Renal pelvis (tissue), 12 donors: ENCODE measurements around the gene APPBP2. TPM values are rescaled to one million over a fixed set of nuclear protein-coding genes. Genes with fewer than 3 reads are reported as not detected.
"Not testable (repeated sequence)": the region's sequence is repeated elsewhere in the genome, so short reads cannot be mapped to it uniquely, and the experiment has no call there.

Experiments
- DNase-seq: peaks from one replicate; pipeline ENCODE4 v3.0.0-alpha.2; 2013
- long read RNA-seq, 16 experiments: transcript quantifications; one replicate each; lab custom pipeline, GENCODE V29; 2026
- polyA plus RNA-seq, 3 donors: library from polyadenylated mRNA; unstranded; fragments of 120-200 nt; gene quantifications; one replicate each; pipeline ENCODE4 v1.2.1, GENCODE V29; 2013; ENCODE audit not compliant: insufficient read length in 3 of 3

The APPBP2 gene, protein sequence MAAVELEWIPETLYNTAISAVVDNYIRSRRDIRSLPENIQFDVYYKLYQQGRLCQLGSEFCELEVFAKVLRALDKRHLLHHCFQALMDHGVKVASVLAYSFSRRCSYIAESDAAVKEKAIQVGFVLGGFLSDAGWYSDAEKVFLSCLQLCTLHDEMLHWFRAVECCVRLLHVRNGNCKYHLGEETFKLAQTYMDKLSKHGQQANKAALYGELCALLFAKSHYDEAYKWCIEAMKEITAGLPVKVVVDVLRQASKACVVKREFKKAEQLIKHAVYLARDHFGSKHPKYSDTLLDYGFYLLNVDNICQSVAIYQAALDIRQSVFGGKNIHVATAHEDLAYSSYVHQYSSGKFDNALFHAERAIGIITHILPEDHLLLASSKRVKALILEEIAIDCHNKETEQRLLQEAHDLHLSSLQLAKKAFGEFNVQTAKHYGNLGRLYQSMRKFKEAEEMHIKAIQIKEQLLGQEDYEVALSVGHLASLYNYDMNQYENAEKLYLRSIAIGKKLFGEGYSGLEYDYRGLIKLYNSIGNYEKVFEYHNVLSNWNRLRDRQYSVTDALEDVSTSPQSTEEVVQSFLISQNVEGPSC
- 10 to 100 TPM; 45.0 to 57.4 (median 53.1) TPM for polyA plus RNA-seq
- long read RNA-seq, donor 1, full-length matches to known transcripts = 7 of 7 reads
- long read RNA-seq, donor 1, partial matches to known transcripts = 0 of 7 reads
- long read RNA-seq, donor 1, other reads (novel, unspliced or antisense) = 0 of 7 reads
- long read RNA-seq, donor 2, full-length matches to known transcripts = 7 of 7 reads
- long read RNA-seq, donor 2, partial matches to known transcripts = 0 of 7 reads
- long read RNA-seq, donor 2, other reads (novel, unspliced or antisense) = 0 of 7 reads
- long read RNA-seq, donor 3, full-length matches to known transcripts = 3 of 3 reads
- long read RNA-seq, donor 3, partial matches to known transcripts = 0 of 3 reads
- long read RNA-seq, donor 3, other reads (novel, unspliced or antisense) = 0 of 3 reads
- long read RNA-seq, donor 4, full-length matches to known transcripts = 8 of 8 reads
- long read RNA-seq, donor 4, partial matches to known transcripts = 0 of 8 reads
- long read RNA-seq, donor 4, other reads (novel, unspliced or antisense) = 0 of 8 reads
- long read RNA-seq, donor 5, full-length matches to known transcripts = 6 of 6 reads
- long read RNA-seq, donor 5, partial matches to known transcripts = 0 of 6 reads
- long read RNA-seq, donor 5, other reads (novel, unspliced or antisense) = 0 of 6 reads
- long read RNA-seq, donor 6, full-length matches to known transcripts = 3 of 3 reads
- long read RNA-seq, donor 6, partial matches to known transcripts = 0 of 3 reads
- long read RNA-seq, donor 6, other reads (novel, unspliced or antisense) = 0 of 3 reads
- long read RNA-seq, donor 7, full-length matches to known transcripts = 14 of 14 reads
- long read RNA-seq, donor 7, partial matches to known transcripts = 0 of 14 reads
- long read RNA-seq, donor 7, other reads (novel, unspliced or antisense) = 0 of 14 reads
- long read RNA-seq, donor 8, full-length matches to known transcripts = 5 of 10 reads
- long read RNA-seq, donor 8, partial matches to known transcripts = 5 of 10 reads
- long read RNA-seq, donor 8, other reads (novel, unspliced or antisense) = 0 of 10 reads
- long read RNA-seq, donor 9, full-length matches to known transcripts = 8 of 8 reads
- long read RNA-seq, donor 9, partial matches to known transcripts = 0 of 8 reads
- long read RNA-seq, donor 9, other reads (novel, unspliced or antisense) = 0 of 8 reads
- long read RNA-seq, donor 10, full-length matches to known transcripts = 4 of 9 reads
- long read RNA-seq, donor 10, partial matches to known transcripts = 5 of 9 reads
- long read RNA-seq, donor 10, other reads (novel, unspliced or antisense) = 0 of 9 reads
- long read RNA-seq, donor 11, full-length matches to known transcripts = 5 of 5 reads
- long read RNA-seq, donor 11, partial matches to known transcripts = 0 of 5 reads
- long read RNA-seq, donor 11, other reads (novel, unspliced or antisense) = 0 of 5 reads
- long read RNA-seq, donor 12, full-length matches to known transcripts = 14 of 14 reads
- long read RNA-seq, donor 12, partial matches to known transcripts = 0 of 14 reads
- long read RNA-seq, donor 12, other reads (novel, unspliced or antisense) = 0 of 14 reads
- long read RNA-seq, donor 13, full-length matches to known transcripts = 4 of 4 reads
- long read RNA-seq, donor 13, partial matches to known transcripts = 0 of 4 reads
- long read RNA-seq, donor 13, other reads (novel, unspliced or antisense) = 0 of 4 reads
- long read RNA-seq, donor 14 = 0 reads
- long read RNA-seq, donor 15 = 0 reads
- long read RNA-seq, donor 16, full-length matches to known transcripts = 10 of 10 reads
- long read RNA-seq, donor 16, partial matches to known transcripts = 0 of 10 reads
- long read RNA-seq, donor 16, other reads (novel, unspliced or antisense) = 0 of 10 reads

GRCh38 chr17:60525685-60526514, at the start of gene APPBP2:
Gene APPBP2, minus strand, starts transcription at chr17:60526242. Its CDS starts 311 bp downstream, at chr17:60525931.
- peak; percentile 92 for DNase-seq

DNA sequence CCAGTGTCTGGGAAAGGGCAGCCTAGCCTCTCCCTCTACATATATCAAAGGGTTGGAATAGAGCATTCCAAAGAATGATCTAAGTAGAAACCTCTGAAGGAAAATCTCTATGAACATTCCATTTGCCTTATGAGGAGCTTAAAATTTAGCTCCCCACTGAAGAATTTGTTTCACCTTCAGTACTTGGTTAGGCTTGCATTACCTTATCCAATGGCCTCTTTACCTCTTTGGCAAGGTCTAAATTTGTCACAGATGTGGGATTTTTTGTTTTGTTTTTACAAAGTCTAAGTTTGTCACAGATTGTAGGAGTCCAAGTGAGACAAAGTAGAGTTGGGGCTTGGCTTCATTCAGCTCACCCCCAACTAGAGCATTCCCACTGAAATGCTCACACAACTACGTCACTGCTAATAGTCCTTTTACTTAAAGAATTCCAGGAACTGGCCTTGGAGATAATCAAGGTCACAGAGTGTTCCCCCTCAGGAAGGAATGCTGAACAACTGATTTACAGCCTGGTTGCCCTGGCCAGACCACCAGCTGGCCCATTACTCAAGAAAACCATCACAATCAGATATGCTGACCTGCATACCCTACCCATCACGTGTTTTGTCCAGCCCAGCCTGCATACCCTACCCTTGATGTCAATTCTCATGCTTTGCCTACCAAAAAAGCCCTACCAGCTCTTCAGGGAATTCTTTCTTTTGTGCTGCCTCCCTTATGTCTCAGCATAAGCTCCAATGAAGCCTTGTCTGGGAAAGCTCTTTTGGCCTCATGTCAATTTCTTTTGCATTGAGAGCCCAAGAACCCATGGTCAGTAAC, 47.4 kb upstream of the APPBP2 start:
- no peak for DNase-seq

- DNase-seq = no peak
Measured at GRCh38 chr17:60565233-60565632, 39.2 kb upstream of the APPBP2 start.

DNA sequence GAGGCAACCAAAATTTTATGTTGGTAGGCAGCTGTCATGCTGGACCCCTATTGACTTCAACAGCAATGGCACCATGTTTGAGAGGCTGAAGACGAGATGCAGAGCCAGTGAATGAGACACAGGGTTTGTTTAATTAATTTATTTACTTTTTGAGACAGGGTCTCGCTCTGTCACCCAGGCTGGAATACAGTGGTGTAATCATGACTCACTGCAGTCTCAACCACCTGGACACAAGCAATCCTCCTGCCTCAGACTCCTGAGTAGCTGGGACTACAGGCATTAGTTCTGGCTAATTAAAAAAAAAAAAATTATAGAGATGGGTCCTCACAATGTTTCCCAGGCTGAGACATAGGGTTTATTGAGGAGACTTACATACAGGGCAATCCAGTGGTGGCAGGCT, 37.7 kb upstream of the APPBP2 start:
- DNase-seq = no peak

- DNase-seq = no peak
Measured at GRCh38 chr17:60562421-60562820, 36.4 kb upstream of the APPBP2 start.

DNA sequence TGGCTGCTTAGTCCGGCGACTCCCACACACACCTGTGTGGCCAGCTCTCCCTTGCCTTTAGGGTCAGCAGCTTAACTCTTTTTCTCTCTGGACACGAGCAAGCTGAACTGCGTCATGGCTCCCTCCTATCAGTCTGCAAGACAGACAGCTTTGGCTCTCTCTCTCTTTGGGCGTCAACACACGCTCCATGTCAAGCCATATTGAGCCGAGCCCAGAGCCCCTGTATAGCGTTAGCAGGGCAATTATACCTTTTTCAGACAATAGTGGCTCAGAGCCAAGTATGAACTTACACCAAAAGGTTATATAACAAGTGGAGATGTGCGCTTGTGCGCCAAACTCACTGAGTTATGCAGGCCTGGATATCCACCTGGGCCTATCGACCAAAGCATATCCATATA, 34.8 kb upstream of the APPBP2 start:
- no peak for DNase-seq

- DNase-seq = no peak
Measured at GRCh38 chr17:60559995-60560859, 34.2 kb upstream of the APPBP2 start.

DNA sequence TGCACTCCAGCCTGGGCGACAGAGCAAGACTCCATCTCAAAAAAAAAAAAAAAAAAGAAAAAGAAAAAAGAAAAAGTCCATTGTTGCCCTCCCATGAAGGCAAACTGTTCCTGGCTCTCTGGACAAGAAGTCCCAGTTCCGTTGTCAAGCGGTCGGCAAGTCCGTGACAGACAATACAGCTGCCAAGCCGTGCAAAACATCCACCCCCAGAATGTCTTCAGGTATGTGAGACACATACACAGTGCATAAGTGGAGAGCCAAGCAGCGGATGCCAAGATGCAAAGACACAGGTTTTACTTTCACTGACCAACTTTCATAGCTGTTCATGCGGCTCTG, 33.6 kb upstream of the APPBP2 start:
- DNase-seq = no peak

DNA sequence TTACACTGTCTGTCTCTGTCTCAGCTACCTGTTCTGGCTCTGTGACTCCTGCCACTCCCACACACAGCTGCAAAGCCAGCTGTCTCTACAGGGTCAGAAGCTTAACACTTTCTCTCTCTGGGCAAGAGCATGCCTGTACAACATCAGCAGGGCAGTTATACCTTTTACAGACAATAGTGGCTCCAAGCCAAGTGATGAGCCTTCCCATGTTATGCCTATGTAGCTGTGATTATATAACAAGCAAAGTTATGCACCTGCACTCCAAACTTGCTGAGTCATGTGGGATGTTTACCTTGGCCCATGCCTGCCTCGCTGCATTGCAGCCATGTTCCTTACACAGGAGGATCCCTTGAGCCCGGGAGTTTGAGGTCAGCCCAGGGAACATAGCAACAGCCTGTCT, 31.8 kb upstream of the APPBP2 start:
- no peak for DNase-seq

- no peak for DNase-seq
Measured at GRCh38 chr17:60555786-60556185, 29.7 kb upstream of the APPBP2 start.

DNA sequence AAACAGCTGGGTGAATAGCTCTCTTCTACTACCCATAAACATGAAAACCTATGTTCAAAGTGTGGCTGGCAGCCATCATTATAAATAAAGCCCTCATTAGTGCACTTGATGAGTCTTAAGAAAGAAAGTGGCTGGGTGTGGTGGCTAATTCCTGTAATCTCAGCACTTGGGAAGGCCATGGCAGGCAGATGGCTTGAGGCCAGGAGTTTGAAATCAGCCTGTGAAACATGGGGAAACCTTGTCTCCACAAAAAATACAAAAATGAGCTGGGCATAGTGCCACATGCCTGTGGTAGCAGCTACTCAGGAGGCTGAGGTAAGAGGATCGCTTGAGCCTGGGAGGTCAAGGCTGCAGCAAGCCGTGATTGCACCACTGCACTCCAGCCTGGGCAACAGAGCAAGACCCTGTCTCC, 28.3 kb upstream of the APPBP2 start:
- no peak for DNase-seq

DNA sequence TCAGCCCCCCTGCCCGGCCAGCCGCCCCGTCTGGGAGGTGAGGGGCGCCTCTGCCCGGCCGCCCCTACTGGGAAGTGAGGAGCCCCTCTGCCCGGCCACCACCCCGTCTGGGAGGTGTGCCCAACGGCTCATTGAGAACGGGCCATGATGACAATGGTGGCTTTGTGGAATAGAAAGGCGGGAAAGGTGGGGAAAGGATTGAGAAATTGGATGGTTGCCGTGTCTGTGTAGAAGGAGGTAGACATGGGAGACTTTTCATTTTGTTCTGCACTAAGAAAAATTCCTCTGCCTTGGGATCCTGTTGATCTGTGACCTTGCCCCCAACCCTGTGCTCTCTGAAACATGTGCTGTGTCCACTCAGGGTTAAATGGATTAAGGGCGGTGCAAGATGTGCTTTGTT, 26.2 kb upstream of the APPBP2 start:
- not testable (repeated sequence) for DNase-seq

DNA sequence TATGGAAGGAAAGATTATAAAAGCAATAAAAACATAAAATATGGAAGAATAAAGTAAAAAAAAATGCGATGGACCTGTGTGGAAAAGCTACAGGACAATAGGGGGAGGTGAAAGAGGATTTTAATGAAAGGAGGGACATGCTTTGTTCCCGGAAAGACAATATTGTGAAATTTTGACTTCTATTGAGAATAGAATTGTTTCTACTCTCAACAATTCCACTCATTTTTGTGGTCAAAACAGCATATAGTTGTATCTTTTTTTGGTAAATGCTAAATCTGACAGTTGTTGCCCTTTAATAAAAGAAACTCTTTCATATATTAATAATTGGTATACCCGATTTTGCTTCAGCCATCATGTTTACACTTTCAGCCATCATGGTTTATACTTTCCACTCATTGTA, 22.9 kb upstream of the APPBP2 start:
- DNase-seq = no peak

DNA sequence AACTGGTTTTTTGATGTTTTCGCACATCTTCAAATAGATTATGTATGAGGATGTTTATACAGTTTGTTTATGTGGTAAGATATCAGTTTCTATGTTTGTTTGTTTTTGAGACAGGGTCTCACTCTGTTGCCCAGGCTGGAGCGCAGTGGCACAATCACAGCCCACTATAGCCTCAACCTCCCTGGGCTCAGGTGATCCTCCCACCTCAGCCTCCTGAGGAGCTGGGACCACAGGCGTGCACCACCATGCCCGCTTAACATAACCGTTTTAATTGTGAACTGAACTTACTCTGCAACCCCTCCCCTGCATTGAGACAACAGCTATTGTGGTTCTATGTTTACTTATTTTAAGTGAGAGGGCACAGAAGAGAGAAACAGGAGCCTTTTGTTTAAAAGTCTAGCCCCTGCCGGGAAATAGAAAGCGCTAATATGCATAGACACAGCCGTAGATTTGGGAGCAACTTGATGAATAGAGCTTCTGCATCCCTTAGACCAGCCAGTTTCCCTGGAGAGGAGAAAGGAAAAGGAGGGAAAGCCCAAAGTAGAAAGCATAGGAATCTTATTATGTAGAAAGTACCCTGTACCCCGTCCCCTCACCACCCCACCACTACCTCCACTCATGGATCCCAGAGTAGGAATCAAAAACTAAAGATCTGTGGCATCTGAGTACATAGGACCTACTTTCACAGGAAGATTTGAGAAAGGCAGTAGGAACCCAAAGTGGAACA, 19.6 kb upstream of the APPBP2 start:
- no peak for DNase-seq

GRCh38 chr17:60542071-60542470, 16.0 kb upstream of the APPBP2 start:
- no peak for DNase-seq

DNA sequence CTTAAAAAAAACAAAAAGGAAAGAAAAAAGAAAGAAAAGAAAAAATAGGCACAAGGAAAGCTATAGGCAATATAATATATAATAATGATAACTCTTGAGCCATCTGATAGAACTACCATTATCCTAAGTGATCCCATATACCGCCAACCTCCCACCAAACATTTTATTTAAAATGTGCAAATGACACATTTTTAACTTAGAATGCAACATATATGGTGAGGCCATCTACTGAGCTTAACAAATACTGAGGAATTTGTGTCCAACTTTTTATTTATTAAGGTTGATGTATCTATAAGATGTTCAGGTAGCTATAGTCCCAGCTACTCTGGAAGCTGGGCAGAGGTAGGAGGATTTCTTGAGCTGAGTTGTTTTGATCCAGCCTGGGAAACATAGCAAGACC, 14.4 kb upstream of the APPBP2 start:
- DNase-seq = no peak
